HG03575 (cell line): ENCODE measurements around the gene CD200.
"Not testable (repeated sequence)": the region's sequence is repeated elsewhere in the genome, so short reads cannot be mapped to it uniquely, and the experiment has no call there.

Source experiments
- ATAC-seq: cut with Tn5 transposase; IDR thresholded peaks from one replicate; pipeline ENCODE4 v1.9.1; 2021; ENCODE audit not compliant: unreplicated experiment, insufficient number of reproducible peaks, low FRiP score; ENCODE audit errors: extremely low read depth

Gene CD200

GRCh38 chr3:112353365-112353764, 20.4 kb downstream of the CD200 start:
- ATAC-seq: no peak

GRCh38 chr3:112354642-112355306, 21.8 kb downstream of the CD200 start:
- no peak for ATAC-seq

GRCh38 chr3:112355307-112355687, 22.3 kb downstream of the CD200 start:
- ATAC-seq: no peak

- no peak for ATAC-seq
Observed at GRCh38 chr3:112357930-112358780, 25.2 kb downstream of the CD200 start.

GRCh38 chr3:112360561-112360960, 27.6 kb downstream of the CD200 start:
- ATAC-seq: no peak

- ATAC-seq: no peak
Observed at GRCh38 chr3:112362221-112362620, 29.3 kb downstream of the CD200 start.

GRCh38 chr3:112364291-112364690, 31.3 kb downstream of the CD200 start:
- ATAC-seq: no peak

- no peak for ATAC-seq
Observed at GRCh38 chr3:112365035-112365434, 32.1 kb downstream of the CD200 start.

- no peak for ATAC-seq
Observed at GRCh38 chr3:112365636-112366035, 32.7 kb downstream of the CD200 start.

- ATAC-seq: no peak
Observed at GRCh38 chr3:112366522-112366921, 33.6 kb downstream of the CD200 start.

- ATAC-seq: no peak
Observed at GRCh38 chr3:112371569-112371968, 38.6 kb downstream of the CD200 start.

GRCh38 chr3:112372396-112372795, 39.4 kb downstream of the CD200 start:
- no peak for ATAC-seq

GRCh38 chr3:112373476-112373875, 40.5 kb downstream of the CD200 start:
- ATAC-seq: no peak

GRCh38 chr3:112373924-112374323, 41.0 kb downstream of the CD200 start:
- no peak for ATAC-seq

- ATAC-seq: no peak
Observed at GRCh38 chr3:112374333-112374734, 41.4 kb downstream of the CD200 start.

GRCh38 chr3:112375117-112375516, 42.2 kb downstream of the CD200 start:
- ATAC-seq: no peak

GRCh38 chr3:112376241-112376911, 43.4 kb downstream of the CD200 start:
- no peak for ATAC-seq

- no peak for ATAC-seq
Observed at GRCh38 chr3:112376992-112377391, 44.0 kb downstream of the CD200 start.

- no peak for ATAC-seq
Observed at GRCh38 chr3:112377568-112378071, 44.7 kb downstream of the CD200 start.

- ATAC-seq: not testable (repeated sequence)
Observed at GRCh38 chr3:112378347-112378746, 45.4 kb downstream of the CD200 start.
